Epithelial cell of esophagus (primary cell): Measurements from ENCODE around the gene LRCH4.

Experiments
- DNase-seq: peaks from one replicate; pipeline ENCODE4 v3.0.0; 2010; ENCODE audit warnings: low read depth
- H3K4me3 ChIP-seq: 2 replicates; pipeline ENCODE4 v1.5.1; 2011; ENCODE audit warnings: mild to moderate bottlenecking, low read length, control low read depth
- TF ChIP-seq, protein P1 (sequence below): IDR thresholded peaks from 2 replicates; pipeline ENCODE4 v1.5.1; 2011; ENCODE audit warnings: low read depth, mild to moderate bottlenecking, low read length, control low read depth, inconsistent platforms; ENCODE audit not compliant: insufficient read depth; ENCODE audit errors: missing control alignments

The LRCH4 gene

DNA sequence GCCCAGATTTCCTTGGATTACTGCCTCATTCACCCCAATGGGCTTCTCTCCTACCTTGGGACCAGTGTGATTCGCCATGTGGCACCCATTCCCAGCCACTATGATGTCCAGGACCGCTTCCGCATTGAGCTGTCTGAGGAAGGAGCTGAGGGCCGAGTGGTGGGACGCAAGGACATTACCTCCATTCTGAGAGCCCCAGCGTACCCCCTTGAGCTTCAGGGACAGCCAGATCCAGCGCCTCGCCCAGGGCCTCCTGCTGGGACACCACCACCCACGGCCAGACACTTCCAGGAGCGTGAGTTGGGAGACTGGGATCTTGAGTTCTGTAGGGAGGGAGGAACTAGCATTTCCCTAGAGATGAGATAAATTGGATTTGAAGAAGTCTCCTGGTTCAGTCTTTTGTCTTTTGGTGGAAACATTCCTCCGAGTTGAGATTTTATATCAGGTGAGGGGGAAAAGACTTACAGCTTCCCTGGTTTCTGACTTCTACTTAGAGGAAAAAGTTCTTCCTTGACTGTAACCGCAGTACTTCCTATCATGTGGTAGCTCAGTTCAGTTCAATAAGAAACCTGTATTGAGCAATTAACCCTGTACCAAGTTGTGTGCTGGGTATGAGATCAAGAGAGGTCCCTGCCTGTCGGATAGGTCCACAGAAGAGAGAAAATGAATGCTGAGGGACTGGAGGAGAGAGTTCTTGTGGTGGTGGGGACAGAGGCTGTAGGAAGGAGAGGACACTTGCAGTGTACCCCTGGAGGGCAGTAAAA is 27.7 kb upstream of the LRCH4 start:
- no peak for DNase-seq
- TF ChIP-seq, protein P1, sequence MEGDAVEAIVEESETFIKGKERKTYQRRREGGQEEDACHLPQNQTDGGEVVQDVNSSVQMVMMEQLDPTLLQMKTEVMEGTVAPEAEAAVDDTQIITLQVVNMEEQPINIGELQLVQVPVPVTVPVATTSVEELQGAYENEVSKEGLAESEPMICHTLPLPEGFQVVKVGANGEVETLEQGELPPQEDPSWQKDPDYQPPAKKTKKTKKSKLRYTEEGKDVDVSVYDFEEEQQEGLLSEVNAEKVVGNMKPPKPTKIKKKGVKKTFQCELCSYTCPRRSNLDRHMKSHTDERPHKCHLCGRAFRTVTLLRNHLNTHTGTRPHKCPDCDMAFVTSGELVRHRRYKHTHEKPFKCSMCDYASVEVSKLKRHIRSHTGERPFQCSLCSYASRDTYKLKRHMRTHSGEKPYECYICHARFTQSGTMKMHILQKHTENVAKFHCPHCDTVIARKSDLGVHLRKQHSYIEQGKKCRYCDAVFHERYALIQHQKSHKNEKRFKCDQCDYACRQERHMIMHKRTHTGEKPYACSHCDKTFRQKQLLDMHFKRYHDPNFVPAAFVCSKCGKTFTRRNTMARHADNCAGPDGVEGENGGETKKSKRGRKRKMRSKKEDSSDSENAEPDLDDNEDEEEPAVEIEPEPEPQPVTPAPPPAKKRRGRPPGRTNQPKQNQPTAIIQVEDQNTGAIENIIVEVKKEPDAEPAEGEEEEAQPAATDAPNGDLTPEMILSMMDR = no peak
- H3K4me3 ChIP-seq = peak overlapping the region; percentile 77

GRCh38 chr7:100612730-100613390 is 26.9 kb upstream of the LRCH4 start:
- peak overlapping the region; percentile 77 for H3K4me3 ChIP-seq
- DNase-seq = peak; percentile 27
- TF ChIP-seq, protein P1 = peak; percentile 1

DNA sequence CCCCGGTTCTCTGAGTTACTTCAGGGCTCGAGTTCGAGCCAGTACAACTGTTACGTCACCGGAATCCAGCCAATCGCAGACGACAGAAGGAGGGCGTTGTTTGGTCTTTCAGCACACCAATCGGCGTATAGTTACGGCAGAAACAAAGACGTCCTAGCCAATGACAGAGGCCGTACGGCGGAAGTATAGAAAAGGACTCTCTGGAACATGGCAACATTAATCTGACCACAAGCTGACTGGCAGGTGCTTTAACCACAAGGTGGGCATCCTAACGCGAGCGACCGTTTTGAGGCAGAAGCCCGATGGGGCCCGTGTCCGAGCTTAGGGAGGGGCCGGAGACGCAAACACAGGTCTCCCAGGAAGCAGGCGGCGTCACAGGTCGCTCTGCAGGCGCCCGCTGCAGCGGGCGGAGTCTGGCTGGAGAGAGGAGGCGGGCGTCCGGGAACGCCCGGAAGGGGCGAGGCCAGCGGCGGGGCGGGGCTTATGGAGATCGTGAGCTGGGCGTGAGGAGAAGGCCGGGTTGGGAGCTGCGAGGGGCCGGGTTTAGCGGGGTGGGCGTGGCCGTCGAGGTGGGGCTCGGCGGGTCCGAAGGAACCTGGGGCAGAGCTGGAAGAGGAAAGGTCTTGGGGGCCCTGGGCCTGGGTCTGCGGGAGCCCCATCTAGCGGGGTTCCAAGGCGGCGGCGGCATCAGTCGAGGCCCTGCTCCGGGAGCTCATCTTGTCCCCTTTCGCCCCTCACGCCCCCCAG is 26.2 kb upstream of the LRCH4 start, which contains the start of gene MOSPD3:
Gene MOSPD3, plus strand, starts transcription at position 558 of the 747 bp plus-strand sequence. CDS start 252 bp downstream, outside the sequence.
- peak within 1 kb of the TSS; percentile 77 for H3K4me3 ChIP-seq
- TF ChIP-seq, protein P1 = no peak
- peak; percentile 100 for DNase-seq

GRCh38 chr7:100609958-100610357 is 24.0 kb upstream of the LRCH4 start:
- DNase-seq = no peak
- TF ChIP-seq, protein P1 = no peak
- H3K4me3 ChIP-seq = no peak overlapping the region

- no peak overlapping the region for H3K4me3 ChIP-seq
- DNase-seq = no peak
- TF ChIP-seq, protein P1 = no peak
Observed at GRCh38 chr7:100607111-100607510, 21.2 kb upstream of the LRCH4 start.

DNA sequence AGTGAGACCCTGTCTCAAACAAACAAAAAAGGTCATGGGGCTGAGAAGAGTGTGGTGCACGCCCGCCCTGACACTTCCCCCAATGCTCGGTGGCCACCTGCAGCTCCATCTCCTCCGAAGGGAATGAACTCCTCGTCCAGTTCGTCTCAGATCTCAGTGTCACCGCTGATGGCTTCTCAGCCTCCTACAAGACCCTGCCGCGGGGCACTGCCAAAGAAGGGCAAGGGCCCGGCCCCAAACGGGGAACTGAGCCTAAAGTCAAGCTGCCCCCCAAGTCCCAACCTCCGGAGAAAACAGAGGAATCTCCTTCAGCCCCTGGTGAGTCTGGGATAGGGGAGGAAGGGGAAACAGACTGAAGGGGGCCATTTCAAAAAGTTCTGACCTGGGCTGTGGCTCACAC is 20.4 kb upstream of the LRCH4 start:
- DNase-seq = no peak
- no peak overlapping the region for H3K4me3 ChIP-seq
- TF ChIP-seq, protein P1 = no peak
